HG03196 (cell line): ENCODE data around the gene SRGAP3.
"Not testable (repeated sequence)": the region's sequence is repeated elsewhere in the genome, so short reads cannot be mapped to it uniquely, and the experiment has no call there.

Experiments used
- ATAC-seq: cut with Tn5 transposase; IDR thresholded peaks from one replicate; pipeline ENCODE4 v1.9.1; 2021; ENCODE audit not compliant: unreplicated experiment

Gene SRGAP3

DNA sequence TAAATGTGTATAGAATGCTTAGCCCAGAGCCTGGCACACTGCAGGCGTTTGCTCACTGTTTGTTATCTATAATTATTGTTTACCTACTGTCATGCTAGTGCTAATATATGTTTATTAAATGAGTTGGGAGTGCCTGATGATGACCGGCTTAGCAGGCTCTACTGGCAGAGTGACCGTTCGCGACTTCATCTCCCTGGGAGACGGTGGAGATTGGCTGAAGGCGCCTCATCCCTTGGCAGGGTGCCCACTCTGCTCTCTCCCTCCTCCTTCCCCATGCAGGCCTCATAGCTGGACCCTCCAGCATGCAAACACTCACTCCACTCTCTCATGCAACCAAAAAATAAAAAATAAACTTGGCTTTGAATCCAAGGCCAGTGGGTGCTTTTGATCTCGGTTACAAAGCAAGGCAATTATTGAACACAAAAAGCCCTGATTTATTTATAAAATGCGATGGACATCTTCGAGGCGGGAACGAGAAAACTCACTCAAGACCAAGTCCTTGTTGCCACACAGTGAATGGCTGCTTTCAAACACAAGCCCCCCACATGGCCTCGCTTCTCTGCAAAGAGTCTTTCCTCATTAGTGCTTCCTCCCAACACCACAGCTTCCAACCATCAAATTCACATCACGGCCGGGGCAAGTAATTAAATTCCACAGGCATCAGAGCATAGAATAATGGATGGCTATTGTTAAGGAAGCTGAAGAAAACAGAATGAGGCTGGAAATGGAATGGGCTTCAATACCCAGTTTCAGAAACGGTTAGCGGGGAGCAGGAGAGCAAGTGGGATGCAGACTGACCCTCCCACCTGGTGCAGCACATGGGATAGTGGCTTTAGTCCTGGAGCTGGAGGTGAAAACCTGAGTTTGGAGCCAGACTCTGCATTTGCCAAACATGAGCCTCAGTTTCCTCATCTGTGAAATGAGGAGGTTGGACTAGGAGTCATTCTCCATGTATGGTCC is 150.4 kb downstream of the SRGAP3 start:
- no peak for ATAC-seq

DNA sequence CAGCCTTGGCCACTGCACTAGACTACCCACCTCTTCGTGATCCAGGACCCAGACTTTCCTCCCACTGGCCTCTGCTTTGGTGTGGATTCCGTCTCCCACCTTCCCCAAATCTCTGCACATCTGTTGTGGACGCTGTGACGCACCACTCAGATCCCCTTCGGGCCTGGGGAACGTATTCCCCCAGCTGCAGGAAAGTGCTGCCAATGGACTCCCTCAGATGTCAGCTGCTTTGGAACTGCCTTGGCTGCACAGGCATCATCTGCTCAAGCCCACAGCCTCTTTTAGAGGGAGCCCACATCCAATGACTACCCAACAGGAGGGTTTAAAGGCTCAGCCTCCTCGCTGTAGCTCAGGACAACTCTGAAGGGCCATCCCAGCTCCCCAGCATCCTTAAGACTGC is 152.0 kb downstream of the SRGAP3 start:
- ATAC-seq, result no peak

DNA sequence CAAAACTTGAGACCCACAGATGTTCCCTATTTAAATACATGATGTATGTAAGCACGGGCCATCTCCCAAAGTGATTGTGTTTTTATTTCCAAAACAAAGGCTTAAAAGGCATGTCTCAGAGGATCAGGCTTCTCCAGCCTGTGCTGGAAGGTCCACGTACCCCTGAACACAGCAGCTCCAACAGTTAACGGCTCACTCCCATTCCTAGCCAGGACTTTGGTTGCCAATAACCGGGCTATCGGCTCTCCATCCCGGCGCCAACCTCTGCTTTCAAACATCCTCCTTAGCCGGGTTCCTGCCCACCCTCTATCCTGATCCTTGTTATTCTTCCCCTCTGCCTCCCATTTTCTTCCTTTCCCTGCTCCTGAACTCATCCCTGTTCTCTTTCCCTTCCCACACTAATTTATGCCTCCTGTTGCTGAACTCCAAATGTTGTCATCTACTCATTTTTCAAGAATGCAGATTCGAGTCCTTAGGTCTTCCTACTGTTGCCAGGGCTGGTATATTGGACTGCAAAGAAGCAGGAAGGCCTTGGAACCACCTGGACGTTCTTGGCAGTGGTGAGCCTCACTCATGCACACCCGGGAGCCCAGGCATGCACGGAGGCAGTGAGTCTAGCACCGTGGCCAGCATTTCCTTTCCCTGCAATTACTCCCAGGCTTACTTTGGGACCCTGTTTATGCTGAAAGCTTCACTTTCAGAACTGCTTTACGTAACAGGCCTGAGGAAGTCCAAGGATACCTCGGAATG is 157.8 kb downstream of the SRGAP3 start:
- ATAC-seq, result no peak

DNA sequence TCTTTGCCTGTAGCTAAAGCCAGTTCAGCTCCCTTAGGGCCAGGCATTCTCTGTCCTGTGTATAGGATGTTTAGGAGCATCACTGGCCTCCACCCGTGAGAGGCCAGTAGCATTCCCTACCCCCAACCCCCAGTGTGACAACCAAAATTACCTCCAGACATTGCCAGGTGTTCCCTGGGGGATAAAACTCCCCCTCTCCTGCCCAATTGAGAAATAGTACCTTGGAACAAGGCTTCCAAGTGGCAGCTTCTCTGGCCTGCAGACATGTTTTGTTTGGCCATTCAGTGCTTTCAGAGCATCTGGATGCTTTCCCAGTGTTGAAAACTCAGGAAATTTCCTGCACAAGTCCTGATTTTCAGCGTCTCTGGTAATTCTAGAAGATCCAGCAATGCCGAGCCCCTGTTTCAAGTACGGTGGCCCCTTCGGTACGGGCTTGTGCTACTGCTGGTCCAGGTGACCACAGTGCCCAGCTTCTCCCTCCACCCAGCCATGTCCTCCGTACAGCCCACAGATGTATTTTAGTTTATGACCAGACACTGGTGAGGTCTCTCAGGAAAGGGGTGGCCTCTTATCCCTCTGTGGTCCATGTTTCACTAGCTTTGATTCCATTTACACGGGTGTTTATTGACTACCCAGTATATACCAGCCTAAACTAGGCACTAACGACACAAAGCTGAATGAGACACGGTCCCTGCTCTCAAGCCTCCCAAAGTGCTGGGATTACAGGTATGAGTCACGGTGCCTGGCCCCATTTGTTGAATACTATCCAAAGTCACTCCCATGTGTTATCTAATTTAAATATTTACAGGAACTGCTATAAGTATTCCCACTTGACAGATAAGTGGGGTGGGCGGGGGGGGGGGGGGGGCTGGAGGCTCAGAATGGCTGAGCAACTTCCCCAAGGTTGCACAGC is 160.7 kb downstream of the SRGAP3 start:
- no peak for ATAC-seq

DNA sequence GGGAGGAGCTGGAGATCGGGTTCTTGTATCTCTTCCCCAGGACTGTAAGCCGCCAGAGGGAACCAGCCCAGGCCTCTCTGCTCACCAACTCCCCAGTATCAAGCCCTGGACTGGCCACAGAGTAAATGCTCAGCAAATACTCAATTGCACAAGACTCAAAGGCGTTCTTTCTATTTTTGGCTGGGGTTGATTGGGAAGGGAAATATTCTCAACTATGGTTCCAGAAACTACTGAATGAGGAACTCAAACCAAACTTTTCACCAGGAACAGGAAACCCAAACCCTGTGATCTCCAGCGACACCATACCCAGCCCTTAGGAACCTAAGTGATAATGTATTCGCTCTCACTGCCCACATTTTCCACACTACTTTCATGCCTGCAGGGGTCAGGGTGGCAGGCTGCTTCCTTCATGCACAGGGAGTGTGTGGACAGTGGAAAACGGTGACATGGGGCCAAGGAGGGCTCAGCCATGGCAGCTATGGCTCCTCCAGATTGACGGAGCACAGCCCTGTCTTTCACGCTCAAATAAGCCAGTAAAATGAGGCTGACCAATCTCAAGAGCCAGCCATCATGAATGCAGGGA is 161.5 kb downstream of the SRGAP3 start:
- ATAC-seq, result no peak

DNA sequence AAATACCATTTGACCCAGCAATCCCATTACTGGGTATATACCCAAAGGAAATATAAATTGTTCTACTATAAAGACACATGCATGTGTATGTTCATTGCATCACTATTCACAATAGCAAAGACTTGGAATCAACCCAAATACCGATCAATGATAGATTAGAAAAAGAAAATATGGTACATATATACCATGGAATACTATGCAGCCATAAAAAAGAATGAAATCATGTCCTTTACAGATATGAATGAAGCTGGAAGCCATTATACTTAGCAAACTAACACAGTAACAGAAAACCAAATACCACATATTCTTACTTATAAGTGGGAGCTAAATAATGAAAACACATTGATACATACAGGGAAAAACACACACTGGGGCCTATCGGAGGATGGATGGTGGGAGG is 164.0 kb downstream of the SRGAP3 start:
- not testable (repeated sequence) for ATAC-seq

DNA sequence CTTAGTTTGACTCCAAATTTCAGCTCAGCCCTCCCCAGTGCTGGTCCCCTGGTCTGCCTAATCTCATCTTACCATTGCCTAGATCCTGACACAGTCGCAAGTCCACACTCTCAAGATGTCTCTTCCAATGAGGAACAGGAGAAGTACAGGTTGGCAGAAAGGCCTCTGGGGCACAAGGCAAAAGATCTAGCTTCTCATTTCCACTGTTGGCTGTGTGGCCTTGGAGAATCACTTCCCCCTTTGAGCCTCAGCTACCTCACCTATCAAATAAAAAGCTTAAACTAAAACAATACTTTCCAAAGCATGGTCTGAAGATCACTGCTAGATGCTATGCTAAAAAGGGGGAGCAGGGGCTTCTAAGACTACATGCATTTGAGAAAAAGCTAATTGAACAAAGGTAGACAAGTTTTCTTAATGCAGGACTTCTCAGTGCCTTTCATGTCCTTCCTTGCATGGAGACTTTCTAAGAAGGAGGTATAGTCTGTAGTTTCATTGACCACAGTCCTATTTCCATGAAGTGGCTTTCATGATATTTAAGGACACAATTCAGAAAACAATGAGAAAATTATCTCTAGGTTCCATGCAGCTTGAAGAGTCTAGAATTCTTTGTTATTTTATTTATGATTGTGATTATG is 168.1 kb downstream of the SRGAP3 start:
- no peak for ATAC-seq

DNA sequence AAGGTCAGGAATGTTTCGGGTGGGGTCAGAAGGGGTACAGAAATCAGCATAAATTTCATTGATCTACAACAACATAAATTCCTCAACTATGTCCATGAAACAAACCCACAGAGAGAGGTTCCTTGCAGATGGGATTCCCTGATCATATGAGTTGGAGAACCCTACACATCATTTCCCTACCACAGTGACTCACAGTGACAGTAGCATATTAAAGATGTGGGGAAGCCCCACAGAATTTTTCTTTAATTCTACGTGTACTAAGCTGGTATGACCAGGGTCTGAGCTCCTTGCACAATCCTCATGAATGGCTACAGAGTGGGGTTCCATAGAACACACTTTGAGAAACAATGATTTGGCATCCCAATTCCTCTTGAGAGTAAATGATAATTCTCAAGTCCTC is 169.3 kb downstream of the SRGAP3 start:
- no peak for ATAC-seq

DNA sequence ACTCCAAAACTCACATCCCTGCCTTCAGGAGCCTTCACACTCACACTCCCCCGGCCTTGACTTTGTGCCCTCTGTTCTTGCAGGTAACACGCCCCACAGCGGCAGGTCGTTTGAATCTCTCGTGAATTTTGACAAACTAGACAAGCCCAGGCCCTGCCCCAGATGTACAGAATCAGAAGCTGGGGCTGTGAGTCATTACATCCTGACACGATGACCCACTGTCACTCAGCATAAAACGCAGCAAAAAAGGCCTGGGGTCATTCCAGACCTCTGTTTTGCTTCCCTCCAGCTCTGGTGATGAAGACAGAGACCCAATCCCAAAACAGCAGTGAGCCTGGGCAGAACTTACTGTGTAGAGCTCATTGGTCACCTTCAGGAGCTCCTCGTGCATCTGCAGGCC is 169.8 kb downstream of the SRGAP3 start:
- ATAC-seq, result no peak

DNA sequence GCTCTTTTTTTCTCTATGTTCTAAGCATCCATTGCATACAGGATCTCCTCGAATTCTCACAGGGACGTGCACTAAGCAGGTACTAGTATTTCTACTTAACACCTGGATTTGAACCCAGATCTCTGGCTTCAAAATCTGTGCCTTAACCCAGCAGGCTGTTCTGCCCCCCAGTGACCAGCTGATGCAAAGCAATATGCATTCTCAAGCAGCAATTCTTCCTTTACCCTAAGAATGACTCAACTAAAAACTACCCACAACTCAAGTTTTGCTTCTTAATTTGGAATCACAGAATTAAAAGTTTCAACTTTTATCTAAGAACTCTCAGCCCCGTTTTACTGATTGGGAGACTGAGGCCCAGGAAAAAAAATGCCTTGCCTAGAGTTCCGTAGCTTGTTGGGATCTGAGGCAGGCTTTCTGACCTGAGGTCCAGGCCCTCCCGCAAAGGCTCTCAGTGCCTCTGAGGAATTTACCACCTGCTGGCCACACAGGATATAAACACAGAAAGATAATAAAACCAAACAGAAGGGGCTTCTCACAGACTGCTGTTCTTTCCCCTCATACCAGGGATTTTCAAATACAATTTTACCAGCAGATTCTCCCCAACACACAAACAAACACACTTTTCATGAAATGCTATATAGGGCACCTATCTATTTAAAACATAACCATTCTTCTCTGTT is 170.7 kb downstream of the SRGAP3 start:
- no peak for ATAC-seq

DNA sequence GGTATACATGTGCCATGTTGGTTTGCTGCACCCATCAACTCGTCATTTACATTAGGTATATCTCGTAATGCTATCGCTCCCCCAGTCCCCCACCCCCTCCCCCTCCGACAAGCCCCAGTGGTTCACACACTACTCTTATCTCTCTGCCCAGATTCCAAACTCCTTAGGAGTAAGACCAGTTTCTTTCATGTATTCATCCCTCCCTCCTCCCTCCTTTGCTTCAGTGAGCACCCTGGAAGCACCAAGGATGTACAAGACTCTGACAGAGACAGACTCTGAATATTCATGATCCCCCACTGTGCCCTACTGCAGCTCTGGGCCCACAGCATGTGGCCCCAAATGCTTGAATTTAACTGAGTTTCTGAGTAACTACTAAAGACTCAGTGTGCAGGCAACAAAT is 172.4 kb downstream of the SRGAP3 start:
- no peak for ATAC-seq

DNA sequence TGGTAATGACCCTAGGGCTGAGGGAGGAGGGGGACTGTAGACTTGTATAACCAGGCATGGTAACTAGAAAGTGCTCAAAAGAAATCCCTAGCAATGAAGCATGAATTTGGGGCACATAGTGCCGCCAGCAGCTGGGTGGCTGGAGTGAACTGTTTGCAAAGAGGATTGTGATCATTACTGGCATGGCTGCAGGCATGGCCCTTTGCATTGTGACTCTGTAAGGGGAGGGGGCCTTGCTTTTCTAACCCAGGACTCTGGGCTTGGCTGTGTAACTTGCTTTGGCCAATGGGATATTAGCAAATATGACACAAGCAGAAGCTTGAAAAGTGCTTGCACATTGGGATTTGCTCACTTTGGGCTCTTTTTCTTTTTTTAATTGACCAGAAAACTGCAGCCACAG is 173.7 kb downstream of the SRGAP3 start:
- ATAC-seq, result no peak

DNA sequence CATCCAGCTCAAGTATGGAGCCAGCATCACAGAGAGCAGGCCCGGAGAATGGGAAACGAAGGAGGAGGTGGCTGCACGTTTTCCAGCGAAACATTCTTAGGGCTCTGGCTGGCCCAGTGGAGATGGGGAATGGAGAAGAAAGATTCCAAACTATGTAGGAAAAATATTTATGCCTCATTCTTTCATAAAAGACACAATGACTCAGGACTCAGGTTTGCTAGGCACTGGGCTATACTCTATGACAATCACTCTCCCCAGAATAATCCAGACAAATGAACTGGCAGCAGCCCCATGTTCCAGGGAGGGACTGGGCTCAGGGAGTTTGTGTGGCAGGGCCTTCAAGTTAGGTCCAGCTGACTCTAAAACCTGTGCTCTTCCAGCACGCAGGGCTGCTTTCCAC is 175.4 kb downstream of the SRGAP3 start:
- no peak for ATAC-seq

DNA sequence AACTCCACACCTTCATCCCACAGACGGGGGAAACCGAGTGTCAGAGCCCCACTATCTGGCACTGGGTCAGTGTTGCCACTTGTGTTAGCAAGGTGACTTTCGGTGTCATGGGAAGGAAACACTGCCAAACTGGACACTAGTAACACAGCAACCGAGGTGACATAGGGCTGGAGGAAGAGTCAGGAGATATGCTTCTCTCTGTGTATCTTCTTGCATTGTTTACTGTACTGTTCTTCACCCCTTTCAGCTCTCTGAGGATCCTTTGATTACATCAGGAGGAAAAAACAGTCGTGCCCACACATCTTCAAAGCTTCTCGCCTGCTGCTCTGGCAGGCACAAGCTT is 176.8 kb downstream of the SRGAP3 start:
- ATAC-seq, result no peak

DNA sequence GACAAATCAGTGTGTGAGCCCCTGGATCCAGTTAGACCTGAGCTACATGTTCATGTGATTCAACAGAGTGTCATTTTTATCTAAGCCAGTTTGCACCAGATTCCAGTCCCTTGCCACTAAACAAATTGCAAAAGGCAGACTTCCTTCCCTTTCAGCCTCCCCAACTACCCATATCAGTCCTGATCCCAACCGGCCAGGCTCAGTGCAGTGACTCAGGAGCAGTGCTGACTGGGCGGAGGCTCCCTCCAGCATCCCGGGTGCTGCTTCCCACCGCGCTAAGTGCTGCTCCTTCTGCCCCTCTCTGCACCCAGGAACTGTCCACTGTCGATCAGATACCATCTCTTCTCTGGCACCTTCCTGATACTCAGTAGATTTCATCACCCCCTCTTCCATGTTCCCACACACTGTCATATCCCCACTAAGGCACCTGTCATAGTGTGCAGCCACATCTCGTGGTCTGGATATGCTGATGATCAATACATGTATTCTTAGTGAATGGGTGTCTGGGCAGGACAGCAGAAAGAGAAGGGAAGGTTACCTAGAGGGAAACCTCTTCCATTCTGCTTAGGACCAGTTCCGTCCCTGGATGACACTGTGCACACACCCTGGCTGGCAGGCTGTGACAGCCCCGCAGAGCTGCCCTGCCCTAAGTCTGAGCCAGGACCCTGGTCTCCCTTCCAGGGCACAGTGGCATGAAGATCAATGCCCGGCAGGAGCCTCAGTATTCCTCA is 177.3 kb downstream of the SRGAP3 start:
- no peak for ATAC-seq

DNA sequence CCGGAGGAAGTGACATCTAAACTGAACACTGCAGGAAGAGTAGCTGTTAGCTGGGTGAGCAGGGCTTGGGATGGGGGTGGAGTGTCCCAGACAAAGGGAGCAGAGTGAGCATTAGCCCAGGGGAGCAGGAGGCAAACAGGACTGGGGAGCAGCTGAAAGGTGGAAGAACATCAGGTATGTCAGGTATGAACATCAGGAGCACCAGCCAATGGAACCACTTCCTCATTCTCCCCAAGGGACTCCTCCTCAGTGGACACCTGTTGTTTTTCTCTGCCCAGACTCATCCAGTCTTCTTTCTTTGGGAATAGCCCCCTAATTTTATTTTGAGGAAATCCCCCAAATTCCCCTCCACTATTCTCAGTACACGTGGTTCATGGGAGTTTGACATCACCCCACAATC is 178.5 kb downstream of the SRGAP3 start:
- ATAC-seq, result no peak

DNA sequence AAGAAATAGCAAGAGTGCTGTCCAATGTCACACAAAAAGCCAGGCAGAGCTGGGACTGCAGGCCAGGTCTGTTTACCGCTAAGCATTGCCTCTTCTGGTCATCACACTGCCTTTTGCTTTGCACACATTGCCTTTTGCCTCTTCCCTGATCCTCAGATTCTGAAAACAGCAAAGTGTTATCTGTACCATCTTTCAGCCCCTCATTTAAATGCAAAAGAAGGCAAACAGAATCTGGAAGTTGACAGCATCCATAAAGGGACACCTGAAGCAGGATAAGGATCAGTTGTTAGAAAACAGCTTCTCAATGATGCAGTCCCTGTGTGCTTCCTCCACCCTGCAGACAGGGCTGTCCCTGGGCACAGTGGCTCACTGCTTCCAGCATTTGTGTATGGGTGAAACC is 179.5 kb downstream of the SRGAP3 start:
- ATAC-seq, result no peak

DNA sequence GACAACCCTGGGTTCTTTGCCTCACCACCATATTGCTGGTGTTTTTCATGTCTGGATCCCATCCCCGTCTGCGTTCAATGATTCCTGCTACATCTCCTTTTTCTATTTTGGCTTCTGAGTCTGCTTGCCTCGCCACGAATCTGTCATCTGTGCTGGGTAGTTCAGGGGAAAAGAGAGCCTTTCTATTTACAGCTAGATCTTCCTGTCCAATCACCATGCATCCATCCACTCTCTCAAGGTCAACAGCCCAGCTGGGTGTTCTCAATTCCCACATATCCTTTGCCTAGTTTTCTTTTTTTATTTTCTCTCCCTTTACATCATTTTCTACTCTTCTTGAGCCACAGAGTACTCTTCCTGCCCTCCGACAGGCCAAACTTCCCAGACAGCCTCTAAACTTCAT is 181.4 kb downstream of the SRGAP3 start:
- ATAC-seq, result no peak

DNA sequence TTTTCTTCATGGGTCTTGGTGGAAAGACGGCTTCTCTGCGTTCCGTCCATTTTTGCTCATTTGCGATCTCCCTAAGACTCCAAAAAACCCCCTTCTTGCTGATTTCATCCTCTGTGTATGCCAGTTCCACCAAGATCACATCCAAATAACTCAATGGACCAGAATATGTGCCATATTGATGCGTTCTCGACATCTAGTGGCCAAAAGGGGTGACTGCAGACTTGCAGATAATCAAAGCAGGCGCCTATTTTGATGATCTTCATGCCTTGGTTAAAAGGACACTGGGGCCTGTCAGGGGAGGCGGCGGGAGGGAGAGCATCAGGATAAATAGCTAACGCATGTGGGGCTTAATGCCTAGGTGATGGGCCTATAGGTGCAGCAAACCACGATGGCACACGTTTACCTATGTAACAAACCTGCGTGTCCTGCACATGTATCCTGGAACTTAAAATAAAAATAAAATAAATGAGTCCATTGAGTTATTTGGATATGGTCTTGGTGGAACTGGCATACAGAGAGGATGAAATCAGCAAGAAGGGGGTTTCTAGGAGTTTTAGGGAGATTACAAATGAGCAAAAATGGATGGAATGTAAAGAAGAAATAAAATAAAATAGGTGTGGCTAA is 182.0 kb downstream of the SRGAP3 start:
- ATAC-seq, result no peak
